CD4-positive, alpha-beta T cell treated with Interferon alpha-2 for 1 hour (primary cell): ENCODE results near the gene SYT12.

Source experiments
- DNase-seq, 2 donors: peaks; one replicate each; pipeline ENCODE4 v3.0.0-alpha.2; 2020 to 2022

SYT12 gene

GRCh38 chr11:67031791-67032561 is 9.0 kb downstream of the SYT12 start:
- no peak for DNase-seq

- no peak for DNase-seq
These were observed 10.1 kb downstream of the SYT12 start for GRCh38 chr11:67032830-67033551.

GRCh38 chr11:67033661-67034166 is 10.8 kb downstream of the SYT12 start:
- no peak for DNase-seq

DNA sequence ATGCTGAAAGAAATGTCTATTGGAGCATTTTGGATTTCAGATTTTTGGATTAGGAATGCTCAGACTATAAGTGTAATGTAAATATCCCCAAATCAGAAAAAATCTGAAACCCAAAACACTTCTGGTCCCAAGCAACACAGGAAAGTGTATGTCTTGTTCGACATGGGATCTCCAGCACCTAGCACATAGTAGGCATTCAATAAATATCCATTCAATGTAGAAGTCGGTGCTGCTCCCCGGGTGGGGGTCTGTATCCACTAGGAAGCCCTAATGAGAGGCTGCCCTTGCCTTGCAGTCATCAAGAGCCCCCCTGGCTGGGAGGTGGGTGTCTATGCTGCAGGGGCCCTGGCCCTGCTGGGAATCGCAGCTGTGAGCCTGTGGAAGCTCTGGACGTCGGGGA is 11.4 kb downstream of the SYT12 start:
- no peak for DNase-seq

- no peak for DNase-seq
These were observed 17.2 kb downstream of the SYT12 start for GRCh38 chr11:67040147-67040546.

GRCh38 chr11:67041602-67042001 is 18.7 kb downstream of the SYT12 start:
- DNase-seq, result no peak

- no peak for DNase-seq
These were observed 20.8 kb downstream of the SYT12 start for GRCh38 chr11:67043572-67044349.

DNA sequence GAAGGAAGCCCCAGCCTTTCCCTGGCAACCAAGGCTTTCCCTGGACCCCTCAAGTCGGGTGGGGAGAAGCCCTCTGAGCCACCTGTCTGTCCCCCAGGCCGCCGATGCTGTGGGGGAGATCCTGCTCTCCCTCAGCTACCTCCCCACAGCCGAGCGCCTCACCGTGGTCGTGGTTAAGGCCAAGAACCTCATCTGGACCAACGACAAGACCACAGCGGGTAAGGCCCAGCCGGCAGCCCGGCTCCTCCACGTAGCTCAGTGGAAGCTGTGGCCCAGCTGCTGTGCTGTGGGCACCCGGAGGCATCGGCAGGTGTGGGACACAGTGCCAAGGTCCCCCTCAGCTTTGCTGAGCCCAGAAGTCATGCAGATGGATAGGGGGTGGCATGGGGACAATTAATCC is 21.6 kb downstream of the SYT12 start:
- DNase-seq, result no peak

DNA sequence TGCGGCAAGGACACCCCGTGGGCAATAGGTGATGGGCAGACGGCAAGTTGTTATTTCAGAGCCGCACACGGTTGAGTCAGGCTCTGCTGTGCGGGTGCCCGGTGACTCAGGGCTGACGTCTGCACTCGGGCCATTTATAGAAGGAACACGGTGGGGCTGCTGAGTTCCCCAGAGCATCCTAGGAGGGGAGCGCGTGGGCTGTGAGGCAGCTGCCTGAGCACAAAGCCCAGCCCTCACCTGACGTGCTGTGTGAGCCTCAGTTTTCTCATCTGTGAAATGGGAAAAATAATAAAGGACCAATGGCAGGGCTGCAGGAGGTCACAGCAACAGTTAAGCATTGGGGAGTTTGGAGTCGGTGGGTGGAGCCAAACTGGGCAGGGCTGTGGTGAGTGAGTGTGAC is 22.4 kb downstream of the SYT12 start:
- DNase-seq, result no peak

DNA sequence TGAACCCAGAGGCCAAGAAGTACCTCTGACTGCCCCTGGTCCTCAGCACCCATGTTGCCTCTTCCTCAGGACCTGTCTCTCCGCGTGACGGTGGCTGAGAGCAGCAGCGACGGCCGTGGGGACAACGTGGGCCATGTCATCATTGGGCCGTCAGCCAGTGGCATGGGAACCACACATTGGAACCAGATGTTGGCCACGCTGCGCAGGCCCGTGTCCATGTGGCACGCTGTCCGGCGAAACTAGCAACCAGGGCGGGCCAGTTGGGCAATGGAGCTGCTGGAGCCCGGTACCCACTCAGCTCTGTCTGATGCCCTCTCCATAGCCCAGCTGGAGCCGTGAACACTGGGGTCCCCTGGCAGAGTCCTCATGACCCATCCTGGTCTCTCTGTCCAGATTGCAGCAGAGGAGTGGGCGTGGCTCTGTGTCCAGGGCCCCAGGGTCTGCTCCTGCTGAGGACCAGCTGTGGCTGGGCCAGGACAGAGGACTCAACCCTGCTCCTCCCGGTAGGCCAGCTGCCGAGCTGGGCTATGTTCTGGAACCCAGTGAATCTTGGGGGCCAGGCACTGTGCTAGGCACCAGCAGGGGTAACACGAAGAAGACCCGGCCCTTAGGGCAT is 25.7 kb downstream of the SYT12 start:
- DNase-seq, result no peak

DNA sequence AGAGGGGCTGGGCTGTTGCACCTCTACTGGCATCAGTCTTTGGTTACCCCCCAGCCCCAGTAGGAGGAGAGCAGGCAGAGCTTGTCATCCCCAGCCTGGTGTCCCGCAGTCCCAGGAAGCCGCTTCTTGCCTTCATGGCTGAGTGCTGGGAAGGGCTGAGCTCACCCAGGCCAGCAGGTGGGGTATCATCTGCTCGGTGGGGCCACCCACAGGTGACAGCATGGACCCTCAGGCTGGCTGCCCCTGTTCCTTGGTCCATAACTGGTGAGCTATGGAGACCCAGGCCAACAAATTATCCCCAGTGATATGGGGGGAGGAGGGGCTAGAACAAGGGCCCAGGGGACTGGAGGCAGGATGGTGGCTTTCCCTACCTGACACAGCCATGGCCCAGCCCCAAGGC is 27.2 kb downstream of the SYT12 start:
- DNase-seq, result no peak

GRCh38 chr11:67051180-67051893 is 28.4 kb downstream of the SYT12 start:
- DNase-seq, result no peak

GRCh38 chr11:67051945-67052488 is 29.1 kb downstream of the SYT12 start:
- DNase-seq, result no peak

GRCh38 chr11:67052891-67053290 is 30.0 kb downstream of the SYT12 start:
- DNase-seq, result no peak

GRCh38 chr11:67053896-67054329 is 31.0 kb downstream of the SYT12 start:
- peak in 1 of 2 donors; percentile 30 for DNase-seq

DNA sequence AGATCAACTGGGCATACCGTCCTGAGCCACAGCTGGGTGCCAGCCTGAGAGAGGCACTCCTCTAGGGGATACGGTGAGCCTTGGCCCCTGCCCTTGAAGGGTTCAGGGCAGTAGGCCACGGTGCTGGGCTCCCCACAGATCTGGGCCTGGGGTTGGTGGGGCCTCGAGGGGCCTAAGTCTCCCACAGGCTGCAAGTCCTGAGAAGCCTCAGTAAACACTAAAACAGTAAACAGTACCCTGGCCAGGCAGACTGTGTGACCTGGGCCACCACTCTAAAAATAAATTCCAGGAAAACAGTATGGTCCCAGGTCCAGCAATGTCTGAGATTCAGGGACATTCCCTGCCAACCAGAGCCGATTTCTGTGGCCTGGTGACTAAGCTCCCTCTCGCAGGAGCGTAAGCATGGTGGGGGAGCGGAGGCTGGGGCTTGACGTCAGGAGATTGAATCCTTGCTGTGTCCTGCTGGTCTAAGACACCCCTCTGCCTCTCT is 31.5 kb downstream of the SYT12 start:
- DNase-seq, result no peak

- DNase-seq, result no peak
These were observed 32.0 kb downstream of the SYT12 start for GRCh38 chr11:67054836-67055523.

DNA sequence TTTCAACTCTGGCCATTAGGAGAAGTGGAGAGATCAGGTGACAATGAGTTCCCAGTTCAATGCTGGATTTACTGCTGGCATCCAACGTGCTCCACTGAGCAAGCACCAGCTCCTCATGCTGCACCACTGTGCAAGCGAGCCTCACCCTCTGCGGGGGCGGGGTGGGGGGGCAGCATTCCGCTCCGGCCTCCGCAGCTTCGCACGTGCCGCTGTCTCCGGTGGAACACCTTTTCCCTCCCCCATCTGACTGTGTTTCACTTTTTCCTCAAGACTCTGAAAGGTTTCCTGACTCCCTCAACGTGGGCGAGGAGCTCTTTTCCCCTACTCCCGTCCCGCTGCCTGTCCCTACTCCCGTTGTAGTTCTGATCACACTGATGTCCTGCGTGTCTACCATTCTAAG is 32.9 kb downstream of the SYT12 start:
- no peak for DNase-seq

- DNase-seq, result peak; percentile 8 to 22
These were observed 33.6 kb downstream of the SYT12 start, which contains the start of gene RHOD for GRCh38 chr11:67056267-67057204. RHOD (plus strand) TSS chr11:67056847; CDS start chr11:67056903, 56 bp downstream.

DNA sequence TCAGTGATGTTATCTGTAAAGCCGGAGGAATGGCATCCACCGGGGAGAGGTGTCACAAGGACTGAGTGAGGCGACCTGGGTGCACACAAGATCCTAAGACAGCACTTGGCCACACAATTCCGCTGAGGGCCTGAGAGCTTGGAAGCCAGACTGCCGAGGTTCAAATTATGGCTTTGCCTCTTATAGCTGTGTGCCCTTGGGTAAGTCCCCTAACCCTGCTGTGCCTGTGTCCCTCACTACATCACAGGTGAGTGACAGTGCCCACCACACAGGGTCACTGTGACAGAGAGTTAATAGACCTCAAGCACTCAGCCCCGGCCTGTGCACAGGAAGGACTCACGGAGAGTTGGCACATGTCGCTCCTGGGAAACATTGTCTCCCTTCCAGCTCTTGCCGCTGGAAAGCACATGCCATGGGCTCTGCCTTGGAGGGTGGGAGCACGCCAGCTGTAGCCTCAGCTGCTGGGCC is 34.3 kb downstream of the SYT12 start:
- no peak for DNase-seq
